ENCODE data around the gene HOXD11.

HOXD11 gene

DNA sequence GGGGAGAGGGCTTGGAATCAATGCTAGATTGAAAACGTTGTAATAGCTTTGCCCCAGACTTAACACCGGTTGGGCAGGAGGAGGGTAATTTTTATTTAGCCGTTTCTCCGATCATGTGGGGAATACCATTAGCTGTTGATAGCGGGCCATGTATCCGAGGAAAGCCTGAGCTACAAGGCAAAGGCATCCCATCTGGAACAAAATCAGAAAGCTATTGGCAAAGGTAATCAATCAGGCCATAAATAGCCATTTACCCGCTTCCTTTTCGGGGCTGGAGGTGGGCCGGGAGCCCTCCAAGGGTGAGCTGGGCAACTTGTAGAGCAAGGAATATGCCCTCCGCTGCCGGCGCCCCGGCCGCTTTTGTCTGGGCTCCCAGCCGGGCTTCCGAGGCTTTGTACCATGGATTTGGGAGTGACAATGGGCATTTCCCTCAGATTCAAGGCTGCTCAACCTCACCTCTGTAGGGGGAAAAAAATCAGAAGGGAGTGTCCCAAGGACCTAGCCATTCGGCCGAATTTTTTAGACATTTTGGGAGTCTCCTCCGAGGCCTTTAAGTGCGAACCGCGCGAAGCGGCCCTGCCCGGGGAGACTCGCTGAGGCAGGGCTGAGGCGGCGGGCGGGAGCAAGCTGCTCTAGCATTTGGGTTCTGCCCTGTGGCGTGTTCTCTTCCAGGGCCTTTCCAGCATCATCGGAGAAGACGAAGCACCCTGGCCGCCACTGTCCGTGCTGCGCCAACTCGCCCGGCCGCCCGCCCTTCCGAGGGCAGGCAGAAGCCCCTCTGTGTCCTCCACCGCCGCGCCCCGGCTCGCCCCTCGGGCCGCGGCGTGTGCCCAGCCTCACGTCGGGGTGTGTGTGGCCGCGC is 14.3 kb downstream of the HOXD11 start:
- TF ChIP-seq, protein P1, sequence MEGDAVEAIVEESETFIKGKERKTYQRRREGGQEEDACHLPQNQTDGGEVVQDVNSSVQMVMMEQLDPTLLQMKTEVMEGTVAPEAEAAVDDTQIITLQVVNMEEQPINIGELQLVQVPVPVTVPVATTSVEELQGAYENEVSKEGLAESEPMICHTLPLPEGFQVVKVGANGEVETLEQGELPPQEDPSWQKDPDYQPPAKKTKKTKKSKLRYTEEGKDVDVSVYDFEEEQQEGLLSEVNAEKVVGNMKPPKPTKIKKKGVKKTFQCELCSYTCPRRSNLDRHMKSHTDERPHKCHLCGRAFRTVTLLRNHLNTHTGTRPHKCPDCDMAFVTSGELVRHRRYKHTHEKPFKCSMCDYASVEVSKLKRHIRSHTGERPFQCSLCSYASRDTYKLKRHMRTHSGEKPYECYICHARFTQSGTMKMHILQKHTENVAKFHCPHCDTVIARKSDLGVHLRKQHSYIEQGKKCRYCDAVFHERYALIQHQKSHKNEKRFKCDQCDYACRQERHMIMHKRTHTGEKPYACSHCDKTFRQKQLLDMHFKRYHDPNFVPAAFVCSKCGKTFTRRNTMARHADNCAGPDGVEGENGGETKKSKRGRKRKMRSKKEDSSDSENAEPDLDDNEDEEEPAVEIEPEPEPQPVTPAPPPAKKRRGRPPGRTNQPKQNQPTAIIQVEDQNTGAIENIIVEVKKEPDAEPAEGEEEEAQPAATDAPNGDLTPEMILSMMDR (IDR thresholded peaks at IDR 0.05): no peak
- Histone ChIP-seq H3K27ac (no peak overlapping the region), H3K4me3 (ENCODE audit: low read depth in 1 of 2, low read length in 1 of 2) (no peak overlapping the region)

DNA sequence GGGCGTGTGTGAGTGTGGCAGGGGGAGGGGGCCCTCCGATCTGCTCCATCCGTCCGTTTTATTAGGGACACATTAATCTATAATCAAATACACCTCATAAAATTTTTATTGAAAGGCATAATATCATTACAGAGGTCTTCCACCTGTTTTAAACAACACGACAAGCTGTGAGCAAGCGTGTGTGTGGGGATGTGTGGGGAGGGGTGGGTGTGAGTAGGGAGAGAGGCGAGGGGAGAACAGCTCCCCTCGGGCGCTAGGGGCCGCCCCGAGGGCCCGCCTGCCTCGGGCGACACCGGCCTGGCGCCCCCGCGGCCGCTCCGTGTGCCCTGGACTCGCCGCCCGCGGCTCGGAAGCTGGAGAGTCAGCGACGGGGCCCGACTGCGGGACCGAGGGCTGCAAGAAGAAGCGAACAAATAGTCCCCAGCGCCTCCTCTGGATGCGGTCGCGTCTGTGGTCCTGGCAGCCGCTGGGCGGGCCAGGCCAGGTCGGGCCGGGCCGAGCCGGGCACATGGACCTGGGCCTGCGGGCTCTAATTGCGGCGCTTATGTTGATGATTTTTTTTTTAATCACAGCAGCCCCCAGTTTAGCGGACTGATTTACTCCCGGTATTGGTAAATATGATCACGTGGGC is 15.1 kb downstream of the HOXD11 start:
- no peak overlapping the region for H3K27ac ChIP-seq
- peak overlapping the region; percentile 27 to 34 for H3K4me3 ChIP-seq (ENCODE audit: low read depth in 1 of 2, low read length in 1 of 2)
- no peaks in the 10 kb centered on the region for H3K9me3 ChIP-seq
- no peaks in the 10 kb centered on the region for H3K36me3 ChIP-seq
- H3K27me3 ChIP-seq: peaks cover 100% of the 10 kb centered on the region
- TF ChIP-seq, protein P1 (IDR thresholded peaks at IDR 0.05): no peak
- peaks cover 3 to 18% of the 10 kb centered on the region in 2 experiments for H3K4me1 ChIP-seq (ENCODE audit: control insufficient read depth in 1 of 2, insufficient read depth in 1 of 2, low read depth in 1 of 2, low read length in 1 of 2)

More for the DNA sequence above, 14.3 kb downstream of the HOXD11 start:
- Histone ChIP-seq H3K36me3 (no peaks in the 10 kb centered on the region), H3K4me1 (ENCODE audit: control insufficient read depth in 1 of 2, insufficient read depth in 1 of 2, low read depth in 1 of 2, low read length in 1 of 2) (peaks cover 3 to 18% of the 10 kb centered on the region in 2 experiments), H3K9me3 (no peaks in the 10 kb centered on the region), H3K27me3 (peaks cover 100% of the 10 kb centered on the region)

DNA sequence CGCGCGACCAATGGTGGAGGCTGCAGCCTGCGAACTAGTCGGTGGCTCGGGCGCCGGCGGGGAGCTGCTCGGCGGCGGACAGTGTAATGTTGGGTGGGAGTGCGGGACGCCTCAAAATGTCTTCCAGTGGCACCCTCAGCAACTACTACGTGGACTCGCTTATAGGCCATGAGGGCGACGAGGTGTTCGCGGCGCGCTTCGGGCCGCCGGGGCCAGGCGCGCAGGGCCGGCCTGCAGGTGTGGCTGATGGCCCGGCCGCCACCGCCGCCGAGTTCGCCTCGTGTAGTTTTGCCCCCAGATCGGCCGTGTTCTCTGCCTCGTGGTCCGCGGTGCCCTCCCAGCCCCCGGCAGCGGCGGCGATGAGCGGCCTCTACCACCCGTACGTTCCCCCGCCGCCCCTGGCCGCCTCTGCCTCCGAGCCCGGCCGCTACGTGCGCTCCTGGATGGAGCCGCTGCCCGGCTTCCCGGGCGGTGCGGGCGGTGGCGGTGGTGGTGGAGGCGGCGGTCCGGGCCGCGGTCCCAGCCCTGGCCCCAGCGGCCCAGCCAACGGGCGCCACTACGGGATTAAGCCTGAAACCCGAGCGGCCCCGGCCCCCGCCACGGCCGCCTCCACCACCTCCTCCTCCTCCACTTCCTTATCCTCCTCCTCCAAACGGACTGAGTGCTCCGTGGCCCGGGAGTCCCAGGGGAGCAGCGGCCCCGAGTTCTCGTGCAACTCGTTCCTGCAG is 15.8 kb downstream of the HOXD11 start, which contains the start of gene HOXD9:
TSS of gene HOXD9 (plus strand) at position 37 of the 728 bp plus-strand sequence. CDS start at position 87, 50 bp downstream.
- H3K36me3 ChIP-seq: no peaks in the 10 kb centered on the region
- peaks cover 3 to 18% of the 10 kb centered on the region in 2 experiments for H3K4me1 ChIP-seq (ENCODE audit: control insufficient read depth in 1 of 2, insufficient read depth in 1 of 2, low read depth in 1 of 2, low read length in 1 of 2)
- H3K27ac ChIP-seq: no peak within 1 kb of the TSS
- TF ChIP-seq, protein P1 (IDR thresholded peaks at IDR 0.05): no peak
- H3K9me3 ChIP-seq: no peaks in the 10 kb centered on the region
- peak within 1 kb of the TSS; percentile 27 to 34 for H3K4me3 ChIP-seq (ENCODE audit: low read depth in 1 of 2, low read length in 1 of 2)
- H3K27me3 ChIP-seq: peaks cover 100% of the 10 kb centered on the region

DNA sequence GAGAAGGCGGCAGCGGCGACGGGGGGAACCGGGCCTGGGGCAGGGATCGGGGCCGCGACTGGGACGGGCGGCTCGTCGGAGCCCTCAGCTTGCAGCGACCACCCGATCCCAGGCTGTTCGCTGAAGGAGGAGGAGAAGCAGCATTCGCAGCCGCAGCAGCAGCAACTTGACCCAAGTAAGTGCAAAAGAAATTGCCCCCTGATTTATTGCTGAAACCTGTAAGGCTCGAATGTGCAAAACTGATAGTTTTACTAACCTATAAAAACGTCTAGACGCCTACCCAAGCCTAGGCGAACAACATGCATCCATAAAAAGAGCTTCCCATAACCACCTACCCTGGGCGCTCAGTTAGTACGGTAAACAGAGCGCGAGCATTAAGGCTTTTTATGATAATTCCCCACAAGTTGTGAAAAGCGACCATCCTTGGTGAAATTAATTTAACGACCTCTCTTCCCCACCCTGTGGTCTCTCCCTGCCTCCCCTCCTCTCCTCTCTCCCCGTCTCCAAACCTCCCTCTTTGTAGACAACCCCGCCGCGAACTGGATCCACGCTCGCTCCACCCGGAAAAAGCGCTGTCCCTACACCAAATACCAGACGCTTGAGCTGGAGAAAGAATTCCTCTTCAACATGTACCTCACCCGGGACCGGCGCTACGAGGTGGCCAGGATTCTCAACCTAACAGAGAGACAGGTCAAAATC is 16.5 kb downstream of the HOXD11 start:
- H3K27me3 ChIP-seq: peaks cover 100% of the 10 kb centered on the region
- no peaks in the 10 kb centered on the region for H3K9me3 ChIP-seq
- no peaks in the 10 kb centered on the region for H3K36me3 ChIP-seq
- no peak overlapping the region for H3K27ac ChIP-seq
- no peak overlapping the region for H3K4me3 ChIP-seq (ENCODE audit: low read depth in 1 of 2, low read length in 1 of 2)
- TF ChIP-seq, protein P1 (IDR thresholded peaks at IDR 0.05): no peak
- H3K4me1 ChIP-seq (ENCODE audit: control insufficient read depth in 1 of 2, insufficient read depth in 1 of 2, low read depth in 1 of 2, low read length in 1 of 2): peaks cover 6 to 18% of the 10 kb centered on the region in 2 experiments
